ENCODE data around the gene CIAO1.
A peak's percentile ranks its signal among the peaks of the same experiment; 100 is the strongest.
"Not testable (repeated sequence)": the region's sequence is repeated elsewhere in the genome, so short reads cannot be mapped to it uniquely, and the experiment has no call there.

CIAO1 gene

GRCh38 chr2:96250188-96250587, 15.8 kb upstream of the CIAO1 start:
- DNase-seq (ENCODE audit: low read depth), result no peak

DNA sequence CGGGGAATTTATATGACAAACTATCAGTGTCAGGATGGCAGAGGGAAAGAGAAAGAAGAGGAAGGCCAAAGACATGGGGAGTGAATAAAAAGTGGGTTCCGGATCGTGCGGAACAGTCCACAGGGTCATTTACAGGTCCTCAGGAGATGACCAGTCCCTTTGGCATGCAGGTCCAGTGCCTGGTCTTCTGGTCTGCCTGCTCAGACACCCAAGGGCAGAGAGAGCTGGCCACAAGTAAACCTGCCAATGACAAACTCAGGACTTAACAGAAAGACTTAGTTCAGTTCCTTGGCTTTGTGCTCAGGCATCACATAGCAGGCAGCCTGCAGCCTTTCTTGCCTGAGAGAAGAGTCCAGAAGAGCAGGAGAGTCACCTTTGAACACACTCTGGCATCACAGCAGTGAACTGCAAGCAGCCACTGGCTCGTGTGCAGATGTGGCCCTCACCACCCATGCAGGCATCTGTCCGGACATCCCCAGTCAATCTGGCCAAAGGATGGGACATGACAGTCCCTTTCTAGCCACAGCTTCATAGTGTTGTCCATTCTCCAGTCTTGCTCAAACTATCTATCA, 14.2 kb upstream of the CIAO1 start:
- no peak for DNase-seq (ENCODE audit: low read depth)

DNA sequence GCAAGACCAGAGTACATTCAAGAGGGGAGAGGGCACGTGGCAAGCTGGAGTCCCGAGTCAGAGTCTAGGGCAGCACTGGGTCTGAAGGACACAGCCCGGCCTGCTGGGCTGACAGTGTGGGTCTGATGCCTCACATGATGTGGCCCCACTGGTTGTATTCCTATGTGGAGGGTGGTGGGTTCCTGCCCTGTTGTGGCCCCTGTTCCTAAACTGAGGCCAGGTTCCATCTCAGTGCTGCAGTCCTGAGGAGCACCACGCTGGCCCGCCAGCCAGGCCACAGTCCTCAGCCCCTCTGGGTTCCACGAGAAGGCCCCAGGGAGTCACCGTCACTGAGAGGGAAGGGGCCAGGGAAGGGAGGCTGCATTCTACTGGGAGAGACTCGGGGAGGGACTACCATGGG, 13.5 kb upstream of the CIAO1 start:
- no peak for DNase-seq (ENCODE audit: low read depth)

GRCh38 chr2:96253006-96253405, 13.0 kb upstream of the CIAO1 start:
- no peak for DNase-seq (ENCODE audit: low read depth)

- no peak for DNase-seq (ENCODE audit: low read depth)
Observed at GRCh38 chr2:96254571-96254970, 11.5 kb upstream of the CIAO1 start.

DNA sequence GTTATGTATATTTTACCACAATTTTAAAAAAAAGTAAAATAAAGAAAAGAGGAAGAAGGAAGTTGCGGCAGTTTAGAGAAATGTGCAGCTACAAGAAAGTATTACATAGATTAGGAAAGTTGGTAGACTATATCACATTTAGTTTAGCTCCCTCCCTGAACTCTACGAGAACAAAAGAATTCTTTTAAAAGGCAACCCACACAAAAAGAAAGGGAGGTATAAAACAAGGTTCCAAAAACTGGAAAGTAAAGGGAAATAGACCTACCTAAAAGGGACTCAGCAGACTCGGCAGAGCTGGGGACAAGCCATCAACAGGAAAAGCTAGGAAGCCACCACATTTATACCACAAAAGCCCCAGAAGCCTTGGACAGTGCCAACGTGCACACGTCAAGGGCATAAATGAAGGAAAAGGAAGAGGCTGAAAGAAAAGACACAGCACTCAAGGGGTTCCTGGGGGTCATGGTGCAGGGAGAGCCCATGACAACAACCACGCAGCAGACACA, 9.4 kb upstream of the CIAO1 start:
- no peak for DNase-seq (ENCODE audit: low read depth)

- DNase-seq (ENCODE audit: low read depth), result not testable (repeated sequence)
Observed at GRCh38 chr2:96257744-96258143, 8.3 kb upstream of the CIAO1 start.

GRCh38 chr2:96258166-96259022, 7.6 kb upstream of the CIAO1 start:
- no peak for DNase-seq (ENCODE audit: low read depth)

DNA sequence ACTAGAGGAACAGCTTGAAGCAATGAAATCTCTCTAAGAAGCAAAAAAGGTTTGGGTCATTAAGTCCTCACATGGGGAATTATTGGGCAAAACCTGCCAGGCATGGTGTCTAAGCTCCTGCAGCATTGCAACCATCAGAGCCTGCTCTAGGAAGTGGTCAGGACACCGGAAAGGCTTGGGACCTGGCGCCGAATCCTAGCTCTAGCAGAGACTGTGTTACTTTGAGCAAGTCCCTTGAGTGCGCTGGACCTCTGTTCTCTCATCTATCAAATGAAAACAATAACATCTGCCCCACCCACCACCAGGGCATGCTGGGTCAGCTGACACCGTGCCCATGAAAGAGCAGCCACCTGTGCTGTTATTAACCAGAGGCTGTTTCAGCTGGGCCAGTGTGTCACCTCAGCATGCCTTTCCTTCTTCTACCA, 6.5 kb upstream of the CIAO1 start:
- no peak for DNase-seq (ENCODE audit: low read depth)

DNA sequence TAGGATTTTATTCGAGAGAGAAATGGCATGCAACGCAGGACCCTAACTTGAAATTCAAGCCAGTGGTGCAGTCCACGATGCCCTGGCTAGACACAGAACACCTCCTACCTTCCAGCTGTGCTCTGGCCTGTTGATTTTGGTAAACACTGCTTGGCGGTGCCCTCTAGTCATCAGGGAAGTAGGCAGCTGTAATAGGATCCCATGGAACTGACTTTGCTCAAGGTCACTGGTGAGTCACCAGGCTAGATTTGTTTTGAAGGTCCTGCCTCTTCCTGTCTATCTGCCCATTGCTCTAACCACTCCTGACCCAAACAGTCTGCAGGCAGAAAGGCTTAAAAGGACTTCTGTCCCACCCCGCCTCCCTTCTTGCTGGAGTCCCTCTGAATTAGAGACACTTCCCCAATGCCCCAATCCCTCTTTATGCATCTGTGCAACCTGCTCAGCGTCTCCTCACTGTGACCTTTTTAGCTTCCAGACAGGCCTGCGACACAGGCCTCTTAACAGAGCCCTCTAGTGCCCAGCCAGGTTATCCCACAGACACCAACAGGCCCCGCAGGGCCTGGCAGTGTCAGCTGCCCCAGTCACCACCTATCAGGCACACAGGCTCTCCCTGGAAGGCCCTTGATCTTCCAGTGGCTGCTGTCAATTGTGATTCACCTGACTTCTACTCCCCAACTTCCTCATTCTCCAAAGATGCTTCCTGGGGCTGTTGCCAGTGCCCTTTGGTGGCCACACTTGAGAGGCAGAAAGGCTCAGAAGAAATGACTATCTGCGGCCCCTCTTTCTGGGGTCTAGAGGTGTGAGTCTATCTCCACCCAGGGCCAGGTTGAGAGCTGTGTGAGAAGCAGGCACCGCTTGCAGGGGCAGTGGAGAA, 5.4 kb upstream of the CIAO1 start:
- no peak for DNase-seq (ENCODE audit: low read depth)

DNA sequence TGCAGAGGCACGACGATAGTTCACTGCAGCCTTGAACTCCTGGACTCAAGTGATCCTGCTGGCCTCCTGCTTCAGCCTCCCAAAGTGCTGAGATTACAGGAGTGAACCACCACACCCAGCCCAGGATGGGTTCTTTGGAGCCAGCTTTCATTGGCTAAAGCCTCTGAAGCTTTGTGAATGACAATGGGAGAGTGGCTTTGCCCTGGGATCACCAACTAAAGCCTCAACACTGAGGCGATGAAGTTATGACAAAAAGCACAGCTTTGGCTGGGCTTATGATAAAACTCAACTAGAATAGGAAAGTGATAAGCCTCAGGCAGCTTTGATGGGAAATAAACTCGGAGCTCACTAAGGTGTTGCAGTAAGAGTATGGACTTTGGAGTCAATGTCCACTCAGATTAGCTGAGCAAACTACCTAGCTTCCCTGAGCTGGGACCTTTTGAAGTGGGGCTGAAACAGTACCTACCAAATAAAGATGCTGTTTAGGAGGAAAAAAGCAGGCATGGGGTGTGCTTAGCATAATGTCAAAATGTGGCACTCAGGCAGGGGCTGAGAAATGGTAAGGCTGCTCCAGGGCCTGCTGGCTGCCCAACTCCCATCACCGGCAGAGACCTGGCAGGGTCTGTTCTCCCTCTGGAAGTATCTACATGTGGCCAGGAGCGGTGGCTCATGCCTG, 4.6 kb upstream of the CIAO1 start:
- DNase-seq (ENCODE audit: low read depth), result no peak

- no peak for DNase-seq (ENCODE audit: low read depth)
Observed at GRCh38 chr2:96262306-96262705, 3.7 kb upstream of the CIAO1 start.

GRCh38 chr2:96264086-96264485, 1.9 kb upstream of the CIAO1 start:
- no peak for DNase-seq (ENCODE audit: low read depth)

- no peak for DNase-seq (ENCODE audit: low read depth)
Observed at GRCh38 chr2:96264656-96265348, 1.2 kb upstream of the CIAO1 start.

- DNase-seq (ENCODE audit: low read depth), result peak; percentile 21
Observed at GRCh38 chr2:96265349-96265839, 631 bp upstream of the CIAO1 start.

GRCh38 chr2:96267159-96267971, 1.3 kb downstream of the CIAO1 start:
- DNase-seq (ENCODE audit: low read depth), result peak; percentile 13

GRCh38 chr2:96271995-96272394, 6.0 kb downstream of the CIAO1 start:
- no peak for DNase-seq (ENCODE audit: low read depth)

DNA sequence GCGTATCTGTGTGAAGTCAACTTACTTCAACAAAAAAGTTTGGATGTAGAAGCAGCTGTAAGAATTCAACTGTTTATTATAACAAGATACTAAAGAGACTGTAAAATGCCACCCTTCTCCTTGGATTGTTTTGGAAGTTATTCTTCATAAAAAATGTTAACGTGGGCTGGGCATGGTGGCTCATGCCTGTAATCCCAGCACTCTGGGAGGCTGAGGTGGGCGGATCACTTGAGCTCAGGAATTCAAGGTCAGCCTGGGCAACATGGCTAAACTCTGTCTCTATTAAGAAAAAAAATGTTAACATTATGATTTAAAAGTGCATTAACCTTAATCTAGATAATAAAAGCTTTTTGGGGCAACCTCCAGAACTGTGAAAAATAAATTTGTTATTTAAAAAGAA, 7.7 kb downstream of the CIAO1 start:
- no peak for DNase-seq (ENCODE audit: low read depth)

GRCh38 chr2:96274355-96275056, 8.5 kb downstream of the CIAO1 start:
- no peak for DNase-seq (ENCODE audit: low read depth)

All from activated T-helper 1 cell treated with Interleukin-2 at 50 U/mL for 16 hours (primary cell).